Loucy (cell line): Measurements from ENCODE around the gene STC2.

Source experiments
- EZH2phosphoT487 ChIP-seq: fragments of 200-600 bp; IDR thresholded peaks from 2 replicates; pipeline ENCODE4 v1.6.1; 2018; ENCODE audit warnings: antibody characterized with exemption, mild to moderate bottlenecking, moderate library complexity, borderline replicate concordance
- TF ChIP-seq, protein P1 (sequence below): fragments of 200-600 bp; sonication (generic); conservative IDR thresholded peaks from 2 replicates; pipeline ENCODE4 v1.5.1; 2014; ENCODE audit warnings: mild to moderate bottlenecking, antibody characterized with exemption, low read length

DNA sequence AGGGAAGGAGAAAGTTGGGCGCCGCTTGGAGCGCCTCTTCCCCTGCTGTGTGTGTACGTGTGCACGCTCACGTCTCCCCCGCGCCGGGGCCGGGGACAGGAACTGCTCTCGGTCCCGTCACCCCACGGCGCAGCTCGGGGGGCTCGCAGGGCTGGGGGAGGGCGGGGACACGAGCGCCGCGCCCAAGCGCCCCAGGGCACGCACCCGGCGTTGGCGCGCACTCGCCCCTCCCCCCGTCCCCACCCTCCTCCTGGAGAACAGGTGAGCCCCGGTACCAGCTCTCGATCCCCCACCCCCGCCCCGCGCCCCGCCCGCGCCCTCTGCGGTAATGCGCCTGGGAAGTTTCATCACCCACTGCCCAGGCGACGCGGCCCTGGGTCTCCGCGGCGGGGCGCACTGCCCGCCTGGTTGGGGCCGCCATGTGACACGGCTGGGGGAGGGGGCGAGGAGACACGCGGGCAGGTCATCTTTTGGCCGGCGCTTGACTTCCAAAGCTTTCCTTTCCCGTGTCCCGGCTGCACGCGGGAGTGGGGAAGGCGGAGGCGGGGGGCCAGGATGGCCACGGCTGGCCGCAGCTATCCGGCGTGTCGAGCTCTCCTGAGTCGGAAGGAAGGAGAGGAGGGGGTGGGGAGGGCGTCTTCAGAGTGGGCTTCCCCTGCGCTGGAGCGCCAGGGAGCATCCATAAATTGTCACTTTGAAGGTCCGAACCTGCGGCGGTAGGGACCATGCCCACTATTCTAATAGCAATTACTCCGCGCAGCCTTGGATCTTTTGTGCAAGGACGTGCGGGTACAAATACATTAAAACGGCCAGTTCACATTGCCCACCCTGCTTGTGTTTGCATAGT, 1.5 kb upstream of the STC2 start:
- TF ChIP-seq, protein P1, sequence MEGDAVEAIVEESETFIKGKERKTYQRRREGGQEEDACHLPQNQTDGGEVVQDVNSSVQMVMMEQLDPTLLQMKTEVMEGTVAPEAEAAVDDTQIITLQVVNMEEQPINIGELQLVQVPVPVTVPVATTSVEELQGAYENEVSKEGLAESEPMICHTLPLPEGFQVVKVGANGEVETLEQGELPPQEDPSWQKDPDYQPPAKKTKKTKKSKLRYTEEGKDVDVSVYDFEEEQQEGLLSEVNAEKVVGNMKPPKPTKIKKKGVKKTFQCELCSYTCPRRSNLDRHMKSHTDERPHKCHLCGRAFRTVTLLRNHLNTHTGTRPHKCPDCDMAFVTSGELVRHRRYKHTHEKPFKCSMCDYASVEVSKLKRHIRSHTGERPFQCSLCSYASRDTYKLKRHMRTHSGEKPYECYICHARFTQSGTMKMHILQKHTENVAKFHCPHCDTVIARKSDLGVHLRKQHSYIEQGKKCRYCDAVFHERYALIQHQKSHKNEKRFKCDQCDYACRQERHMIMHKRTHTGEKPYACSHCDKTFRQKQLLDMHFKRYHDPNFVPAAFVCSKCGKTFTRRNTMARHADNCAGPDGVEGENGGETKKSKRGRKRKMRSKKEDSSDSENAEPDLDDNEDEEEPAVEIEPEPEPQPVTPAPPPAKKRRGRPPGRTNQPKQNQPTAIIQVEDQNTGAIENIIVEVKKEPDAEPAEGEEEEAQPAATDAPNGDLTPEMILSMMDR = no peak
- TF ChIP-seq EZH2phosphoT487 = no peak
